Bronchial epithelial cell (primary cell): ENCODE measurements around the gene GLIS1. TPM values are rescaled to one million over a fixed set of nuclear protein-coding genes. Genes with fewer than 3 reads are reported as not detected.

Experiments used
- DNase-seq: peaks from one replicate; pipeline ENCODE4 v3.0.0-alpha.2; 2010; ENCODE audit warnings: low read depth
- FAIRE-seq: peaks from 2 replicates; lab custom pipeline; 2011; peaks lifted over from hg19 to GRCh38; lab: Jason Lieb, UNC
- H3K27me3 ChIP-seq: 2 replicates; pipeline ENCODE4 v1.5.1; 2011; ENCODE audit warnings: low read length; ENCODE audit not compliant: control insufficient read depth, insufficient read depth
- H3K36me3 ChIP-seq: 2 replicates; pipeline ENCODE4 v1.5.1; 2011; ENCODE audit warnings: low read length; ENCODE audit not compliant: control insufficient read depth, insufficient read depth
- H3K4me3 ChIP-seq: 2 replicates; pipeline ENCODE4 v1.5.1; 2011; ENCODE audit warnings: mild to moderate bottlenecking, low read depth, low read length, control low read depth
- CTCF ChIP-seq: IDR thresholded peaks from 2 replicates; pipeline ENCODE4 v1.5.1; 2011; ENCODE audit warnings: mild to moderate bottlenecking, moderate library complexity, low read length, control low read depth, inconsistent platforms; ENCODE audit not compliant: insufficient read depth, severe bottlenecking
- total RNA-seq: library from RNA; depleted of rRNA; stranded (reverse); fragments of >200 nt; gene quantifications from 2 replicates; pipeline ENCODE4 v1.2.1, GENCODE V29; 2014

The GLIS1 gene
- total RNA-seq, 1 donor from 2014 or later: under 0.01 TPM

GRCh38 chr1:53512807-53513755, 225.9 kb downstream of the GLIS1 start:
- no peak for TF ChIP-seq CTCF
- Histone ChIP-seq H3K4me3 (no peak overlapping the region), H3K27me3 (no peaks in the 10 kb centered on the region), H3K36me3 (no peaks in the 10 kb centered on the region)
- no peak for DNase-seq
- FAIRE-seq: no peak

- no peak for FAIRE-seq
Measured at GRCh38 chr1:53511933-53512806, 226.8 kb downstream of the GLIS1 start.

GRCh38 chr1:53511323-53511932, 227.5 kb downstream of the GLIS1 start:
- H3K4me3 ChIP-seq: no peak overlapping the region
- TF ChIP-seq CTCF: no peak
- H3K36me3 ChIP-seq: no peaks in the 10 kb centered on the region
- no peaks in the 10 kb centered on the region for H3K27me3 ChIP-seq
- DNase-seq (no peak), FAIRE-seq (no peak)

More at GRCh38 chr1:53511933-53512806, 226.8 kb downstream of the GLIS1 start:
- H3K4me3 ChIP-seq: no peak overlapping the region
- H3K36me3 ChIP-seq: no peaks in the 10 kb centered on the region
- DNase-seq: peak; percentile 52
- TF ChIP-seq CTCF: no peak
- H3K27me3 ChIP-seq: no peaks in the 10 kb centered on the region

GRCh38 chr1:53510215-53510614, 228.7 kb downstream of the GLIS1 start:
- no peak for TF ChIP-seq CTCF
- DNase-seq (no peak), FAIRE-seq (no peak)
- Histone ChIP-seq H3K36me3 (no peaks in the 10 kb centered on the region), H3K4me3 (no peak overlapping the region), H3K27me3 (no peaks in the 10 kb centered on the region)

- no peak for TF ChIP-seq CTCF
- DNase-seq (no peak), FAIRE-seq (no peak)
- H3K4me3 ChIP-seq: no peak overlapping the region
- no peaks in the 10 kb centered on the region for H3K36me3 ChIP-seq
- no peaks in the 10 kb centered on the region for H3K27me3 ChIP-seq
Measured at GRCh38 chr1:53509775-53510174, 229.2 kb downstream of the GLIS1 start.
